PC-3 (cell line): ENCODE measurements around the gene ACTN4. TPM values are rescaled to one million over a fixed set of nuclear protein-coding genes. Genes with fewer than 3 reads are reported as not detected.

Experiments used
- ATAC-seq: fragments of 200-7000 bp; cut with Tn5 transposase; 2 replicates; pipeline ENCODE4 v1.9.1; 2020; ENCODE audit warnings: mild to moderate bottlenecking, moderate library complexity
- BruUV-seq: library from RNA; stranded (reverse); fragments of 400-500 nt; replicated peaks from 2 replicates; lab custom pipeline; 2021; lab: Mats Ljungman, UMichigan
- CTCF ChIA-PET: fragments of 300-600 bp; sonication (Branson Sonifier 250); formaldehyde crosslinking; loops from one replicate; lab custom pipeline; 2022; ENCODE audit warnings: antibody characterized with exemption; lab: Charles Lee
- POLR2A ChIA-PET: fragments of 300-600 bp; sonication (Branson Sonifier 250); formaldehyde crosslinking; loops from one replicate; lab custom pipeline; 2022; ENCODE audit warnings: antibody characterized with exemption; ENCODE audit not compliant: unreplicated experiment; lab: Charles Lee
- DNase-seq: peaks from one replicate; pipeline ENCODE4 v3.0.0-alpha.2; 2015
- H2AFZ ChIP-seq: fragments of 300-600 bp; sonication (generic); 2 replicates; pipeline ENCODE4 v1.6.0; 2016; ENCODE audit warnings: antibody characterized with exemption, low read length
- H3F3A ChIP-seq: fragments of 300-600 bp; sonication (generic); one replicate; pipeline ENCODE4 v1.6.0; 2017; ENCODE audit warnings: antibody characterized with exemption, low read length, control low read depth, mild to moderate bottlenecking; ENCODE audit not compliant: unreplicated experiment
- H3K27ac ChIP-seq: fragments of 300-600 bp; sonication (generic); 2 replicates; pipeline ENCODE4 v1.5.1; 2016; ENCODE audit warnings: mild to moderate bottlenecking, low read length
- H3K27me3 ChIP-seq: fragments of 300-600 bp; sonication (generic); 2 replicates; pipeline ENCODE4 v1.6.1; 2016; ENCODE audit warnings: low read length, mixed read lengths
- H3K36me3 ChIP-seq: fragments of 300-600 bp; sonication (generic); 2 replicates; pipeline ENCODE4 v1.6.1; 2016; ENCODE audit warnings: low read depth, mixed run types, low read length, mixed read lengths
- H3K4me1 ChIP-seq: fragments of 300-600 bp; sonication (generic); 2 replicates; pipeline ENCODE4 v1.5.1; 2016; ENCODE audit warnings: low read length; ENCODE audit not compliant: insufficient read depth
- H3K4me2 ChIP-seq: fragments of 300-600 bp; sonication (generic); 2 replicates; pipeline ENCODE4 v1.6.0; 2016; ENCODE audit warnings: low read length
- H3K4me3 ChIP-seq: fragments of 300-600 bp; sonication (generic); 2 replicates; pipeline ENCODE4 v1.5.1; 2016; ENCODE audit warnings: mild to moderate bottlenecking, low read length, mixed read lengths
- H3K79me2 ChIP-seq: fragments of 300-600 bp; sonication (generic); 2 replicates; pipeline ENCODE4 v1.6.1; 2017; ENCODE audit warnings: low read length, mixed read lengths
- H3K9ac ChIP-seq: fragments of 300-600 bp; sonication (generic); 2 replicates; pipeline ENCODE4 v1.6.0; 2016; ENCODE audit warnings: mild to moderate bottlenecking, low read length
- H3K9me2 ChIP-seq: fragments of 300-600 bp; sonication (generic); replicated peaks from 2 replicates; pipeline ENCODE4 v1.6.1; 2016; ENCODE audit warnings: mixed run types, low read length, mixed read lengths
- H3K9me3 ChIP-seq: fragments of 300-600 bp; sonication (generic); 2 replicates; pipeline ENCODE4 v1.6.1; 2016; ENCODE audit warnings: low read length, mixed read lengths
- H4K20me1 ChIP-seq: fragments of 300-600 bp; sonication (generic); 2 replicates; pipeline ENCODE4 v1.6.1; 2016; ENCODE audit warnings: low read length, mixed read lengths
- CTCF ChIP-seq: fragments of 300-600 bp; sonication (generic); conservative IDR thresholded peaks from 2 replicates; pipeline ENCODE4 v1.5.1; 2017; ENCODE audit warnings: antibody characterized with exemption, low read depth, mild to moderate bottlenecking, low read length
- EZH2 ChIP-seq: fragments of 300-600 bp; sonication (generic); IDR thresholded peaks from one replicate; pipeline ENCODE4 v1.6.1; 2017; ENCODE audit warnings: antibody characterized with exemption, mild to moderate bottlenecking, low read length; ENCODE audit not compliant: unreplicated experiment
- EZH2phosphoT487 ChIP-seq: fragments of 300-600 bp; sonication (generic); IDR thresholded peaks from 2 replicates; pipeline ENCODE4 v1.6.1; 2018; ENCODE audit warnings: mild to moderate bottlenecking, antibody characterized with exemption, low read length, borderline replicate concordance
- intact Hi-C: fragments of 100-400 bp; cut with micrococcal nuclease; formaldehyde crosslinking; loops from 2 replicates; pipeline ENCODE4 v1.9.0; 2023
- total RNA-seq: library from RNA; depleted of rRNA; stranded (reverse); fragments of >200 nt; gene quantifications from 2 replicates; pipeline ENCODE4 v1.2.3, GENCODE V29; 2014

Gene ACTN4
- total RNA-seq, 1 experiment from 2014 or later = 397 TPM

DNA sequence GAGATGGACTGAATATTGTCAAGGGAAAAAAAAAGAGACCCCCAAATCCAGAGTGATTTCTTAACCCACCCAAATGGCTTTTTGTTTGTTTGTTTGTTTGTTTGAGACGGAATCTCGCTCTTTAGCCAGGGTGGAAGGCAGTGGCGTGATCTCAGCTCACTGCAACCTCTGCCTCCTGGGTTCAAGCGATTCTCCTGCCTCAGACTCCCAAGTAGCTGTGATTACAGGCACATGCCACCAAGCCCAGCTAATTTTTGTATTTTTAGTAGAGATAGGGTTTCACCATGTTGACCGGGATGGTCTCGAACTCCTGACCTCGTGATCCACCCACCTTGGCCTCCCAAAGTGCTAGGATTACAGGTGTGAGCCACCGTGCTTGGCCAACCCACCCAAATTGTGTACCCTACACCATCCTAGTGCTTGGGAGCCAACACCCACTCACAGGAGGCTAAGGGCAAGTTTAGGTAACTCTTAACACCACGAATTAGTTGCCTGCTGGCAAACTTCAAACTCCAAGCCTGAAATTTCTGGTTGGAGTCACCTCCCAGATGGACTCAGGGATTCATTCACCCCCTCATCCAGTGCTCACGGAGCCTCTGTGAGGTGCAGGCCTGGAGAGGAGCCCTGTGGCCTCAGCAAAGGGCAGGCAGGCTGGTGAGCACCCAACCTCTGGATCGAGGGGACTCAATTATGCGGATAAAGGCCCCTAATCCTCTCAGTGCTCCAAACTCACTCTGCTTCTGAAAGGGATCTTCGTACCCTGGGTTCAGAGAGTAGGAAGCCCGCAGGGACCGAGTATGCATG lies 37.6 kb downstream of the ACTN4 start:
- Histone ChIP-seq H3K4me1 (peaks cover 82% of the 10 kb centered on the region), H3K4me3 (peak overlapping the region; percentile 6; the same call in 1 of the 2 replicates), H3K9me3 (no peaks in the 10 kb centered on the region)

GRCh38 chr19:38685666-38686529 lies 38.4 kb downstream of the ACTN4 start:
- Histone ChIP-seq H3K4me2 (peak overlapping the region; percentile 83), H3F3A (peaks cover 11% of the 10 kb centered on the region), H3K4me3 (no peak overlapping the region), H3K36me3 (peaks cover 44% of the 10 kb centered on the region), H4K20me1 (no peaks in the 10 kb centered on the region), H3K4me1 (peaks cover 81% of the 10 kb centered on the region), H3K9me3 (no peaks in the 10 kb centered on the region), H3K79me2 (peaks cover 85% of the 10 kb centered on the region), H3K27ac (peak overlapping the region; percentile 100), H3K9me2 (no peaks in the 10 kb centered on the region), H2AFZ (no peak overlapping the region), H3K27me3 (no peaks in the 10 kb centered on the region), H3K9ac (peak overlapping the region; percentile 98)
- no TSS peak for BruUV-seq
- ATAC-seq (no peak), DNase-seq (peak; percentile 63)
- intact Hi-C loops = no loop called here
- TF ChIP-seq EZH2phosphoT487 (no peak), CTCF (peak; percentile 46), EZH2 (no peak)
- ChIA-PET POLR2A (interaction anchor here (0.6 kb wide), 1 partner anchor 27 kb away, joined by 12 read pairs; no protein-coding TSS in a partner anchor), CTCF (no interaction called here)

More for the DNA sequence above, 37.6 kb downstream of the ACTN4 start:
- Histone ChIP-seq H2AFZ (no peak overlapping the region), H3K79me2 (peaks cover 85% of the 10 kb centered on the region), H3K9ac (peak overlapping the region; percentile 98), H3K27ac (peak overlapping the region; percentile 100), H3K9me2 (no peaks in the 10 kb centered on the region), H3K27me3 (no peaks in the 10 kb centered on the region), H3K4me2 (peak overlapping the region; percentile 83), H3K36me3 (peaks cover 46% of the 10 kb centered on the region), H3F3A (peaks cover 11% of the 10 kb centered on the region), H4K20me1 (no peaks in the 10 kb centered on the region)
- DNase-seq (no peak), ATAC-seq (no peak)
- ChIA-PET POLR2A (no interaction called here), CTCF (no interaction called here)
- TF ChIP-seq EZH2 (no peak), EZH2phosphoT487 (no peak), CTCF (no peak)
- intact Hi-C loops = loop anchor here (5.0 kb wide), 1 partner anchor 38 kb away; the partner anchor contains the start of gene ACTN4
- BruUV-seq = TSS peak; percentile 70
